ENCODE data around the gene EIF4H.
"Not testable (repeated sequence)": the region's sequence is repeated elsewhere in the genome, so short reads cannot be mapped to it uniquely, and the experiment has no call there.

DNA sequence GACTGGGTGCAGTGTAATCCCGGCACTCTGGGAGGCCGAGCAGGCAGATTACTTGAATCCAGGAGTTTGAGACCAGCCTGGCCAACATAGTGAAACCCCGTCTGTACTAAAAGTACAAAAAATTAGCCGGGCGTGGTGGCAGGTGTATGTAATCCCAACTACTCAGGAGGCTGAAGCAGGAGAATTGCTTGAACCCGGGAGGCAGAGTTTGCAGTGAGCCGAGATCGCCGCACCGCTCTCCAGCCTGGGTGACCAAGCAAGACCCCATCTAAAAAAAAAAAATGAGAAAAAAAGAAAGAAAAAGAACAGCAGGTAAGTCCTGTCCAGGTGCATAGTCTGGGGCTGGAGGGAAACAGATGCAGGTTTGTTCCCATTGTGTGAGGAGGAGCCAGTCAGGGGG is 31.9 kb downstream of the EIF4H start:
- TF ChIP-seq, protein P1, sequence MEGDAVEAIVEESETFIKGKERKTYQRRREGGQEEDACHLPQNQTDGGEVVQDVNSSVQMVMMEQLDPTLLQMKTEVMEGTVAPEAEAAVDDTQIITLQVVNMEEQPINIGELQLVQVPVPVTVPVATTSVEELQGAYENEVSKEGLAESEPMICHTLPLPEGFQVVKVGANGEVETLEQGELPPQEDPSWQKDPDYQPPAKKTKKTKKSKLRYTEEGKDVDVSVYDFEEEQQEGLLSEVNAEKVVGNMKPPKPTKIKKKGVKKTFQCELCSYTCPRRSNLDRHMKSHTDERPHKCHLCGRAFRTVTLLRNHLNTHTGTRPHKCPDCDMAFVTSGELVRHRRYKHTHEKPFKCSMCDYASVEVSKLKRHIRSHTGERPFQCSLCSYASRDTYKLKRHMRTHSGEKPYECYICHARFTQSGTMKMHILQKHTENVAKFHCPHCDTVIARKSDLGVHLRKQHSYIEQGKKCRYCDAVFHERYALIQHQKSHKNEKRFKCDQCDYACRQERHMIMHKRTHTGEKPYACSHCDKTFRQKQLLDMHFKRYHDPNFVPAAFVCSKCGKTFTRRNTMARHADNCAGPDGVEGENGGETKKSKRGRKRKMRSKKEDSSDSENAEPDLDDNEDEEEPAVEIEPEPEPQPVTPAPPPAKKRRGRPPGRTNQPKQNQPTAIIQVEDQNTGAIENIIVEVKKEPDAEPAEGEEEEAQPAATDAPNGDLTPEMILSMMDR (IDR thresholded peaks at IDR 0.05), result not testable (repeated sequence)
- not testable (repeated sequence) for TF ChIP-seq ZFX (IDR thresholded peaks at IDR 0.05; ENCODE audit: borderline replicate concordance)
